ENCODE results near the gene NDFIP2.

NDFIP2 gene

DNA sequence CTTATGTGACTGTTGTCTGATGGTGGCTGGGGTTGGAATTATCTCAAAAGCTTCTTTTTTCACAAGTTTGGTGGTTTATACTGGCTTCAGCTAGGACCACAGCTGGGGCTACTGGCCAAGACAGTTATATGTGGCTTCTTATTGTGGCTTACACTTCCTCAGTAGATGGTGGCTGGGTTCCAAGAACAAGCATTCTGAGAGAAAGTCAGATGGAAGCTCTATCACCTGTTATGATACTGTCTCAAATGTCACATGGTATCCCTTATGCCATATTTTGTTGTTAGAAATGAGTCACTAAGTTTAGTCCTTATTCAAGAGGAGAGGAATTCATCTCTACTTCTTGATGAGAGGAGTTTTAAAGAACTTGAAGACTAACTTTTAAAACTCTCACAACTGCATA is 41.6 kb downstream of the NDFIP2 start:
- intact Hi-C loops (cut with micrococcal nuclease): no loop called here
- H3K36me3 Mint-ChIP-seq (ENCODE audit: low read depth): no peaks in the 10 kb centered on the region
- no peak overlapping the region for H3K27ac Mint-ChIP-seq
- no peaks in the 10 kb centered on the region for H3K4me1 Mint-ChIP-seq (ENCODE audit: low read depth)
- no peaks in the 10 kb centered on the region for H3K9me3 Mint-ChIP-seq
- peaks cover 1% of the 10 kb centered on the region for H3K27me3 Mint-ChIP-seq
- no peak overlapping the region for H3K4me3 Mint-ChIP-seq

DNA sequence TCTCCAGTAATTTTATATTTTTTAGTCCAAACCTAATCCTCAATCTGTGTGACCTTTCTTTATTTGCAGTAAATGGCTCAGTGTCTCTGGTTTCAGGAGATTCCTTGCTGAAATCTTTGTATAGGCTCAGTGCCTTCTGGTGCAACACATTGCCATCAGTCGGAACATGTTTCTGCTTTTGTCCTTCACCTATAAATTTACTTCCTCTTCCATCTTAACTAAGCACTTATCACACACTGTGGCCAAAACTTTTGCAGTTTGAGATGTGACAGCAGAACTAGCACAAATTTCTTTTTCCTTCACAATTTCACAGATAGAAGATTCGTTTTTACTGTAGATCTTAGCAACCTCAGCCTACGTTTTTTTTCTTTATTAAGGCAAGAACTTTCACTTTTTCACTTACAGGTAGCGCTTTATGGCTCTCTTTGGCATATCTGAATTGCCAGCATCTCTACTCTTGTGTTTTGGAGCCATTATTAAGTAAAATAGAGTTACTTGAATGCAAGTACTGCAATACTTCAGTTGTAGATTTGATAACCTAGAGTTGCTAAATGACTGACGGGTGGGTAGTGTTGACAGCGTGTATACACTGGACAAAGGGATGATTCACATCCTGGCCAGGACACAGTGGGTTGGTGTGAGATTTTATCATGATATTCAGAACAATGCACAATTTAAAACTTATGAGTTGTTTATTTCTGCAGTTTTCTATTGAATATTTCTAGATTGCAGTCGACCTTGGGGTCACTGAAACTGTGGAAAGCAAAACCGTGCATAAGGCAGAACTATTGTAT is 44.3 kb downstream of the NDFIP2 start:
- H3K36me3 Mint-ChIP-seq (ENCODE audit: low read depth): no peaks in the 10 kb centered on the region
- no peak overlapping the region for H3K4me3 Mint-ChIP-seq
- H3K27ac Mint-ChIP-seq: no peak overlapping the region
- no peaks in the 10 kb centered on the region for H3K4me1 Mint-ChIP-seq (ENCODE audit: low read depth)
- no peaks in the 10 kb centered on the region for H3K27me3 Mint-ChIP-seq
- no peaks in the 10 kb centered on the region for H3K9me3 Mint-ChIP-seq
- intact Hi-C loops (cut with micrococcal nuclease): no loop called here

- H3K9me3 Mint-ChIP-seq: no peaks in the 10 kb centered on the region
- peaks cover 9% of the 10 kb centered on the region for H3K27me3 Mint-ChIP-seq
Observed at GRCh38 chr13:79527698-79528097, 46.7 kb downstream of the NDFIP2 start.

GRCh38 chr13:79528356-79528755 is 47.4 kb downstream of the NDFIP2 start:
- H3K27ac Mint-ChIP-seq: no peak overlapping the region
- peaks cover 9% of the 10 kb centered on the region for H3K27me3 Mint-ChIP-seq
- intact Hi-C loops (cut with micrococcal nuclease): no loop called here
- no peaks in the 10 kb centered on the region for H3K9me3 Mint-ChIP-seq
- H3K4me1 Mint-ChIP-seq (ENCODE audit: low read depth): no peaks in the 10 kb centered on the region
- no peaks in the 10 kb centered on the region for H3K36me3 Mint-ChIP-seq (ENCODE audit: low read depth)
- H3K4me3 Mint-ChIP-seq: no peak overlapping the region

More at GRCh38 chr13:79527698-79528097, 46.7 kb downstream of the NDFIP2 start:
- Mint-ChIP-seq H3K36me3 (ENCODE audit: low read depth) (no peaks in the 10 kb centered on the region), H3K27ac (no peak overlapping the region), H3K4me1 (ENCODE audit: low read depth) (no peaks in the 10 kb centered on the region), H3K4me3 (no peak overlapping the region)
- intact Hi-C loops (cut with micrococcal nuclease): no loop called here

DNA sequence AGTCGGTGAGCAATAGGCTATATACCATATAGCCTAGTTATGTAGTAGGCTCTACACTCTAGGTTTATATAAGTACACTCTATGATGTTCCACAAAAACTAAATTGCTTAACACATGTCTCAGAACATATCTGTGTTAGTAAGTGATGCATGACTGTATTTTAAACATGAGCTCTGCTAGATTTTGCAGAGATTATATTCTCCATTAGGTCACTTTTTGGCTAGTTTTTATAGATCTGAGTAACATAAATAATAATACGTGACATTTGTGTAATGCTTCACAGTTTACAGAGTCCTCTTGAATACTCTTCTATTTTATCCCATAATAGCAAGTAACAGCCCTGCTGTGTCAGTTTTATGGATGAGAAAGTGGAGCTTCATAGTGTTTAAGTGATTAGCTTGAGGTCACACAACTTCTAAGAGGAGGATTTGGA is 47.8 kb downstream of the NDFIP2 start:
- H3K9me3 Mint-ChIP-seq: no peaks in the 10 kb centered on the region
- no peaks in the 10 kb centered on the region for H3K4me1 Mint-ChIP-seq (ENCODE audit: low read depth)
- no peak overlapping the region for H3K27ac Mint-ChIP-seq
- intact Hi-C loops (cut with micrococcal nuclease): no loop called here
- H3K36me3 Mint-ChIP-seq (ENCODE audit: low read depth): no peaks in the 10 kb centered on the region
- peaks cover 9% of the 10 kb centered on the region for H3K27me3 Mint-ChIP-seq
- H3K4me3 Mint-ChIP-seq: no peak overlapping the region

DNA sequence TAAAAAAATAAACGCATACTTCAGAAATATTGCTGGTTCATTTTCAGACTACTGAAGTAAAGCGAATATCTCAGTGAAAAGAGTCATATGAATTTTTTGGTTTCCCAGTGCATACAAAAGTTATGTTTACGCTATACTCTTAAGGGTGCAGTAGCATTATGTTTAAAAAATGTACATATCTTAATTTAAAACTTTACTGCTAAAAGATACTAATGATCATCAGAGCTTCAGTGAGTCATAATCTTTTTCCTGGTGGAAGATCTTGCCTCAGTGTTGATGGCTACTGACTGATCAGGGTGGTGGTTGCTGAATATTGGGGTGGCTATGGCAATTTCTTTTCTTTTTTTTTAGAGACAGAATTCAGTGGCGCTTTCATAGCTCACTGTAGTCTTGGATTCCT is 48.9 kb downstream of the NDFIP2 start:
- no peak overlapping the region for H3K4me3 Mint-ChIP-seq
- peaks cover 12% of the 10 kb centered on the region for H3K27me3 Mint-ChIP-seq
- no peaks in the 10 kb centered on the region for H3K9me3 Mint-ChIP-seq
- H3K27ac Mint-ChIP-seq: no peak overlapping the region
- H3K4me1 Mint-ChIP-seq (ENCODE audit: low read depth): no peaks in the 10 kb centered on the region
- H3K36me3 Mint-ChIP-seq (ENCODE audit: low read depth): no peaks in the 10 kb centered on the region
- intact Hi-C loops (cut with micrococcal nuclease): loop anchor here (5.0 kb wide), 1 partner anchor 213 kb away; no protein-coding TSS in a partner anchor

- intact Hi-C loops (cut with micrococcal nuclease): loop anchor here (5.0 kb wide), 1 partner anchor 213 kb away; no protein-coding TSS in a partner anchor
- no peaks in the 10 kb centered on the region for H3K36me3 Mint-ChIP-seq (ENCODE audit: low read depth)
- no peak overlapping the region for H3K4me3 Mint-ChIP-seq
- H3K9me3 Mint-ChIP-seq: no peaks in the 10 kb centered on the region
- peaks cover 12% of the 10 kb centered on the region for H3K27me3 Mint-ChIP-seq
- H3K27ac Mint-ChIP-seq: no peak overlapping the region
- no peaks in the 10 kb centered on the region for H3K4me1 Mint-ChIP-seq (ENCODE audit: low read depth)
Observed at GRCh38 chr13:79530270-79530669, 49.3 kb downstream of the NDFIP2 start.

DNA sequence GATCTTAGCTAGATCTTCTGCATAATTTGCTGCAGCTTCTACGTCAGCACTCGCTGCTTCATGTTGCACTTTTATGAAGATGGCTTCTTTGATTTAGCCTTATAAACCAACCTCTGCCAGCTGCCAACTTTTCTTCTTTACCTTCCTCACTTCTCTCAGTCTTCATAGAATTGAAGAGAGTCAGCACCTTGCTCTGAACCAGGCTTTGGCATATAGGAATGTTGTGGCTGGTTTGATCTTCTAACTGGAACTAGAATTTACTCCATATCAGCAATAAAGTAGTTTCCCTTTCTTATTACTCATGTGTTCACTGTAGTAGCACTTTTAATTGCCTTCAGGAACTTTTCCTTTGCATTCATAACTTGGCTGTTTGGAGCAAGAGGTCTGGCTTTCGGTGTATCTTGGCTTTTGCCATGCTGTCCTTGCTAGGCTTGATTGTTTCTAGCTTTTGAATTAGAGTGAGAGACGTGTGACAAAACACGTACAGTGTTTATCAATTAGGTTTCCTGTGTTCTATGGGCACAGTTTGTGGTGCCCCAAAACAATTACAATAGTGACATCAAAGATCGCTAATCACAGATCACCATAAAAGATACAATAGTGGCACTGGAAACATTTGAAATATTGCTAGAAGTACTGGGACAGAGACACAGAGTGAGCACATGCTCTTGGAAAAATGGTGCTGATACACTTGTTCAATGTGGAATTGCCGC is 50.7 kb downstream of the NDFIP2 start:
- Mint-ChIP-seq H3K27me3 (peaks cover 12% of the 10 kb centered on the region), H3K27ac (no peak overlapping the region), H3K4me1 (ENCODE audit: low read depth) (no peaks in the 10 kb centered on the region), H3K36me3 (ENCODE audit: low read depth) (no peaks in the 10 kb centered on the region), H3K9me3 (no peaks in the 10 kb centered on the region), H3K4me3 (no peak overlapping the region)
- intact Hi-C loops (cut with micrococcal nuclease): loop anchor here (5.0 kb wide), 1 partner anchor 214 kb away; no protein-coding TSS in a partner anchor

DNA sequence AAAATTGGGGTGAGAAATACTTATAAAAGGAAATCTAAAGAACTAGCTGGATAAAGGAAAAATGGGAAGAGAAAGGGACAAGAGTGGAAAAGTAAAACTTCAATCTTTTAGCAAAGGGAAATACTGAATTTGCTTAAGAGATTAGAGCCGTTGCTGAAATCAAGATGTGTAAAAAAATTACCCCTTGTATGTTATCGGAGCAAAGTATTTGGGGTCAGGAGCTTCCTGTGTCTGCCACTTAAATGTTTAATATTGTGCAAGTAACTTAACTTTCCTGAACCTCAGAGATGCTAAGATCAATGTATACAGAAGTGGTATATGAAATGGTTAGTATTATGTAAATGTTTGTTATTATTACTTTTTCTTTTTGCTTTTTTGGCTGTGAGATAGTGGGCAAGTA is 51.6 kb downstream of the NDFIP2 start:
- intact Hi-C loops (cut with micrococcal nuclease): loop anchor here (5.0 kb wide), 1 partner anchor 215 kb away; no protein-coding TSS in a partner anchor
- Mint-ChIP-seq H3K27ac (no peak overlapping the region), H3K27me3 (peaks cover 12% of the 10 kb centered on the region), H3K4me1 (ENCODE audit: low read depth) (no peaks in the 10 kb centered on the region), H3K36me3 (ENCODE audit: low read depth) (no peaks in the 10 kb centered on the region), H3K9me3 (no peaks in the 10 kb centered on the region), H3K4me3 (no peak overlapping the region)

DNA sequence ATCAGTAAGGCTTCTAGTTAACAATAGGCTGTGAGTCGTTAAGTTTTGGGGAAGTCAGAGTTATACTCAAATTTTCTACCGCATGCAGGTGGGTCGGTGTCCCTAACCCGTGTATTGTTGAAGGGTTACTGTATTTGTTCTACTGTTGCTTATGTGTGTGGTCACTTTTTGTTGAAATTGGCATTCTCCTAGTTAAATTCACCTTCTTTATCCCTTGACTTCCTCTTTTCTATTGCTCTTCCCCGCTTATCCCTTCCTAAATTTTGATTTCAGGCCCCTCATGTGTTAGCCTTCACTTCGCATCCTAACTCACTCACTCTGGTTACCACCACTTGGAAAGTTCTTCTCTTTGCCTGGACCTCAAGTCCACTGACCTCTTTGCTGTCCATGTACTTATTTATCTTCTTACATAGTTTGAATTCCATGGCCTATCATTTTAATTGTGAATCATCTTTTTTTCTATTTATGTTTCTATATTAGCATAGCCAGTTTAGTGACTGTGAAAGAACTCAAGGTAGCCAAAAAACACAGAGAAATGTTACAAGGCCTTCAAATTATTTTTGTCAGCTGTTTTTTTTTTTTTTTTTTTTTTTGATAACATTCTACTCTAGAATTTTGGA is 52.9 kb downstream of the NDFIP2 start:
- Mint-ChIP-seq H3K27me3 (peaks cover 12% of the 10 kb centered on the region), H3K27ac (no peak overlapping the region), H3K36me3 (ENCODE audit: low read depth) (no peaks in the 10 kb centered on the region), H3K4me3 (no peak overlapping the region), H3K9me3 (no peaks in the 10 kb centered on the region), H3K4me1 (ENCODE audit: low read depth) (no peaks in the 10 kb centered on the region)
- intact Hi-C loops (cut with micrococcal nuclease): loop anchor here (5.0 kb wide), 1 partner anchor 217 kb away; no protein-coding TSS in a partner anchor

DNA sequence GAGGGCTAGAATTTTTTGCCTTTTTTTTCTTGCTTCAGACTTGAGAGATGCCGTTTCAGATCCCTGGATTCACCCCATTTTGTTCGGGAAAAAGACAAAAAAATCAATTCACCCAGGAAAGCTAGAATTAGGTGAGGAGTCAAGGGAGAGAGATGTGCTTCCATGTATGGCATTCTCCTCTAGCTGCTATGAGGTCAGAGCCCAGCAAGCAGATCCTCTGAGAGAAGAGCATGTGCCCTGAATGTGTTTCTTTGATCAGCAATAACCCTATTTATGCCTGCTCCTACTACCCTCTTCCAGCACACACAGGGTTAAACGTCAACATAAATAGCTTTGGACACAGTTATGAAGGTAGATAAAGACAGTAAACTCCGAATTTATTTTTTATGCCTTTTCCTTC is 53.6 kb downstream of the NDFIP2 start:
- H3K9me3 Mint-ChIP-seq: no peaks in the 10 kb centered on the region
- H3K27ac Mint-ChIP-seq: no peak overlapping the region
- H3K4me1 Mint-ChIP-seq (ENCODE audit: low read depth): no peaks in the 10 kb centered on the region
- no peak overlapping the region for H3K4me3 Mint-ChIP-seq
- intact Hi-C loops (cut with micrococcal nuclease): loop anchor here (5.0 kb wide), 1 partner anchor 217 kb away; no protein-coding TSS in a partner anchor
- no peaks in the 10 kb centered on the region for H3K36me3 Mint-ChIP-seq (ENCODE audit: low read depth)
- peaks cover 12% of the 10 kb centered on the region for H3K27me3 Mint-ChIP-seq

DNA sequence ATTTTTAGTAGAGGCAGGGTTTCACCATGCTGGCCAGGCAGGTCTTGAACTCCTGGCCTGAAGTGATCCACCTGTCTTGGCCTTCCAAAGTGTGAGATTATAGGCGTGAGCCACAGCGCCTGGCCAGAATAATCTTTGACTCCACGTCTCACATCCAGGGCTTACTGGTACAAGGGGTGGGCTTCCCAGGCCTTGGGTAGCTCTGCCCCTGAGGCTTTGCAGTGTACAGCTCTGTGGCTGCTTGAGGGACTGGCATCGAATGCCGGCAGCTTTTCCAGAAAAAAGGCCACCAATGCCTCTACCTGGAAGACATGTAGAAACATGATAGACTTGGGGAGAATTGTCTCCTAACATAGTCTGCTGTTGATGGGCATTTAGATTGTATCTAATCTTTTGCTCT is 57.8 kb downstream of the NDFIP2 start:
- Mint-ChIP-seq H3K4me3 (no peak overlapping the region), H3K36me3 (ENCODE audit: low read depth) (no peaks in the 10 kb centered on the region), H3K27me3 (peaks cover 3% of the 10 kb centered on the region), H3K27ac (no peak overlapping the region), H3K4me1 (ENCODE audit: low read depth) (no peaks in the 10 kb centered on the region), H3K9me3 (no peaks in the 10 kb centered on the region)
- intact Hi-C loops (cut with micrococcal nuclease): no loop called here

- no peak overlapping the region for H3K27ac Mint-ChIP-seq
- no peak overlapping the region for H3K4me3 Mint-ChIP-seq
- intact Hi-C loops (cut with micrococcal nuclease): loop anchor here (2.0 kb wide), 1 partner anchor 1402 kb away; no protein-coding TSS in a partner anchor
- H3K36me3 Mint-ChIP-seq (ENCODE audit: low read depth): no peaks in the 10 kb centered on the region
- H3K4me1 Mint-ChIP-seq (ENCODE audit: low read depth): no peaks in the 10 kb centered on the region
- no peaks in the 10 kb centered on the region for H3K9me3 Mint-ChIP-seq
- no peaks in the 10 kb centered on the region for H3K27me3 Mint-ChIP-seq
Observed at GRCh38 chr13:79540504-79540903, 59.5 kb downstream of the NDFIP2 start.

Data from dendritic cell treated with granulocyte-macrophage colony-stimulating factor and Interleukin-4, amounts not matched to agents 40 ng/mL and 50 ng/mL, for 4 days (primary cell).